Measurements from ENCODE around the gene MDH2.
A peak's percentile ranks its signal among the peaks of the same experiment; 100 is the strongest.
"Not testable (repeated sequence)": the region's sequence is repeated elsewhere in the genome, so short reads cannot be mapped to it uniquely, and the experiment has no call there.

Gene MDH2, protein sequence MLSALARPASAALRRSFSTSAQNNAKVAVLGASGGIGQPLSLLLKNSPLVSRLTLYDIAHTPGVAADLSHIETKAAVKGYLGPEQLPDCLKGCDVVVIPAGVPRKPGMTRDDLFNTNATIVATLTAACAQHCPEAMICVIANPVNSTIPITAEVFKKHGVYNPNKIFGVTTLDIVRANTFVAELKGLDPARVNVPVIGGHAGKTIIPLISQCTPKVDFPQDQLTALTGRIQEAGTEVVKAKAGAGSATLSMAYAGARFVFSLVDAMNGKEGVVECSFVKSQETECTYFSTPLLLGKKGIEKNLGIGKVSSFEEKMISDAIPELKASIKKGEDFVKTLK
- total RNA-seq: 38.8 to 56.5 (median 43.8) reads per million in 4 donors

DNA sequence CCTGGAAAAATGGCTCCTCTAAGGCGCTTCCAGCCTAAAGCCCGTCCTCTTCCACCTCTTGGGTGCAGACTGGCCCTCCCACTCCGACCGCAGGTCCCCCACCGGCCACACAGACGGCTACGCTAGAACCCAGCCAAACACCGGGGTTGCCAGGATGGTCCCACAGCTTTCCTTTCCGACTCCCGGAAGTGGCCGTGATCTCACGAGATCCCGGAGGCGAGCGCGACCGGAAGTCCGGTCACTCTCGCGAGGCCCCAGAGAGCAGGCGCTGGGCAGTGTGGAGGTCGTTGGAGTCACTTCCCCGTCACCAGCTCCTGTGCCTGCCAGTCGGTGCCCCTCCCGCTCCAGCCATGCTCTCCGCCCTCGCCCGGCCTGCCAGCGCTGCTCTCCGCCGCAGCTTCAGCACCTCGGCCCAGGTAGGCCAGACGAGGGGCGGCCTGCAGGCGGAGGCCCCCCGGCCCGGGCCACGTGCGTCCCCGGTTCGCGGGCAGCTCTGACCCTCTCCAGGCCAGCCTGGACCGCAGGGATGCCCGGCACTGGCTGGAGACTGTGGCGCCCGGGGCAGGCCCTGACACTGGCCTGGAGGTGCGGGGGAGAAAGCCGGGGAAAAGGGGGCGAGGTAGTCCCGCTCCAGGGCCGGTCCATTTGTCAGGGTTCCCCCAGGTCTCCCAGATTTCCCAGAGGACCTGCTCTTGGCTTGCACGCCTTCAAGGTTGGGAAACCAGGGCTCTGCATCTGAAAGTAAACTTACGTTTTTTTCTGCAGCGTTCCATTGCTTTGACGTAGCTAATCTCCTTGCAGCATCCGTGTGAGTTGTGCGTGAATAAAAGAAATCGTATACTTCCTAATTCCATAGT lies at the start of gene MDH2, which contains the start of gene STYXL1:
MDH2 (plus strand) TSS at position 296 of the 857 bp plus-strand sequence; CDS start at position 351, 55 bp downstream.
STYXL1 (minus strand) TSS at position 190 of the 857 bp plus-strand sequence. CDS start 17,477 bp downstream, outside the sequence.
- peak; percentile 73 to 94 (median 80) for DNase-seq

DNA sequence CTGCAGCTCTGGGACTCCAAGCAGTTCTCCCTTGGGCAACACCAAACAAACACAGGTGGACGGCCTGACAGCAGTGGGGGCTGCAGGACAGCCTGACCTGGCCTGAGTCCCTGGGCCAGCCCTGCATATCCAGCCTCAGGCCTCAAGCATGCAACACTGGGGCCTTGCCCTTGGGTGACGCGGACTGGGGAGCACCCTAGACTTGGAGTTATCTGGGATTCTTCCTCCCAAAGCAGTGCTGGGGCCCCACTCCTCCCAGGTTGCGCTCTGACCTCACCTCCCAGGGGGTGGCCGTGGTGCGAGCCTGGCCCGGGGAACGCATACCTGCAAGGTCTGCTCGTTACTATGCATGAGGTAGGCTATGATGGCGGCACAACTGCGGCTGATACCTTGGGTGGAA lies 47.3 kb upstream of the MDH2 start:
- DNase-seq: no peak

DNA sequence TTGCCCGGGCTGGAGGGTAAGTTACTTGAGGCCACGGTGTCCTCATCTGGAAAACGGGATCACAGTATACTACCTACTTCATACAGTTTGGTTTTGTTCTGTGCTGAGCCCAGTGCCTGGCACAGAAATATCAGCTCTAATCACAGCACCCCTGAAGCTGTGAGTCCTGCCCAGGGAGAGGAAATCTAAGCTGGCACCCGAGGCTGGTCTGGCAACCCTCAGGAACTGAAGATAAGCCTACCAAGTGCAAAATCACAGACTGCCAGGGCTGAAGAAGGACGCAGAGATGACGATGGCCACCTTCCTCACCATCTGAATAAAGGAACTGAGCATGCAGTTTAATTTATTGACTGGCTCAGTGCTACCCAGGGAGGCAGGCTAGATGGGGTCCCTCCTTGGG lies 45.8 kb upstream of the MDH2 start:
- DNase-seq: no peak

DNA sequence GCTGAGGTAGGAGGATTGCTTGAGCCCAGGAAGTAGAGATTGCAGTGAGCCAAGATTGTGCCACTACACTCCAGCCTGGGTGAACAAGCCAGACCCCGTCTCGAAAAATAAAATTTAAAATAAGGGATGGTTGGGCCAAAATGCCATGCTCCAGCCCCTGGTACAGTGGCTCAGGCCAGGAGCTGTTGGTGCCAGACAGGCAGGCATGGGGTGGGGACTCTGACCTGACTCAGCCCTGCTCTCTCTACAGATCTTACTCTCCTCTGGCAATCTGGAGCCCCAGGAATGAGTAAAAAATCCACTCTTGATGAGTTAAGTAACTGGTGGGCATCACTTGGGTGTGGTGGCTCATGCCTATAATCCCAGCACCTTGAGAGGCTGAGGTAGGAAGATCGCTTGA lies 45.1 kb upstream of the MDH2 start:
- no peak for DNase-seq

DNA sequence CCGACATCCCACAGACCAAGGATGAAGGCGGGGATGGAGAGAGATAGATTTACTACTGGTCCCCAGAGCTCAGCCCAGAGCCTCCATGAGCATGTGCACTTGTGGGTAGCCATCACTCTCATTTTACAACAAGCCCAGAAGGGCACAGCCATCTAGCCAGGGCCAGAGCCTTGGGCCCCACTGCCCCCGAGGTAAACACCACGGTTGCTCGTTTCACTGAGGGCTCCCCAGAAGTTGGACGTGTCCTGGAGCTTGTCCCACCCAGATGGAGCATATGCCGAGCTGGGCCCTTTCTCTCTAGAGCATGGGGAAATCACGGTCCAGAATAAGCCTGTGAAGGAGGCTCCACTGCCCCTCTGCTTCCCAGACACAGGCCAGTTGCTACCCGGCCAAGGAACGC lies 44.6 kb upstream of the MDH2 start:
- DNase-seq: no peak

DNA sequence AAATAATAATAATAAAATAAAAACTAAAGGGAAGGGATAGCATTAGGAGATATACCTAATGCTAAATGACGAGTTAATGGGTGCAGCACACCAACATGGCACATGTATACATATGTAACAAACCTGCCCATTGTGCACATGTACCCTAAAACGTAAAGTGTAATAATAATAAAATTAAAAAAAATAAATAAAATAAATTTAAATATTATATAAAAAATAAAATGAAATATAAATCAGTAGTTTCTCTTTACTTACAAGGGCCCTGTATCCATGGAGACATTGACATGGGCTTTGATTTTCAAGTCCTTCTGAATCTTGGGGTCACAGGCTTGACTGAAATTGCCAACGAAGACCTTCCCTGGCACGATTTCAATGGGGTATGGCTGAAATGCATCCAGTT lies 42.9 kb upstream of the MDH2 start:
- DNase-seq: not testable (repeated sequence)

DNA sequence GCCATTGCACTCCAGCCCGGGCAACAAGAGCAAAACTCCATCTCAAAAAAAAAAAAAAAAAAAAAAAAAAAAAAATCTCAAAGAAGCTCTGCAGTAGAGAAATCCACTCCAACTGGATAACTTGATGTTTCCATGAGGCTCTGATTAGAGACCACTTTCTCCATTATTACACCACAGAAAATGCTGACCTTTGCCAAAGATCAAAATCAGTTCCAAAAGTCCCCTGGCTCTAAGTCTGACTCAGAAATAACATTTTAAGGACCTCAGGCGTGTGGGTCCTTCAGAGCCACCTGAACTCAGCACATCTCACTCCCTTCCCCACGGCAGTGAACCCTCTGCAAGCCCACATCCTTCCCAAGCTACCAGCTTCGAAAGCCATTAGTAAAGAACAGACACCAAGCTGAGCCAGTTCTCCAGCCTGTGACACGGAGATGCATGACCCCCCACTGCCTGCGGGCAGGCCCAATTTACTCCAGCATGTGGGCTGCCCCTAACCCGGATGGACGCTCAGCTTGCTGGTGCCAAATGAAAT lies 39.7 kb upstream of the MDH2 start:
- peak in 1 of 5 donors; percentile 36 for DNase-seq

DNA sequence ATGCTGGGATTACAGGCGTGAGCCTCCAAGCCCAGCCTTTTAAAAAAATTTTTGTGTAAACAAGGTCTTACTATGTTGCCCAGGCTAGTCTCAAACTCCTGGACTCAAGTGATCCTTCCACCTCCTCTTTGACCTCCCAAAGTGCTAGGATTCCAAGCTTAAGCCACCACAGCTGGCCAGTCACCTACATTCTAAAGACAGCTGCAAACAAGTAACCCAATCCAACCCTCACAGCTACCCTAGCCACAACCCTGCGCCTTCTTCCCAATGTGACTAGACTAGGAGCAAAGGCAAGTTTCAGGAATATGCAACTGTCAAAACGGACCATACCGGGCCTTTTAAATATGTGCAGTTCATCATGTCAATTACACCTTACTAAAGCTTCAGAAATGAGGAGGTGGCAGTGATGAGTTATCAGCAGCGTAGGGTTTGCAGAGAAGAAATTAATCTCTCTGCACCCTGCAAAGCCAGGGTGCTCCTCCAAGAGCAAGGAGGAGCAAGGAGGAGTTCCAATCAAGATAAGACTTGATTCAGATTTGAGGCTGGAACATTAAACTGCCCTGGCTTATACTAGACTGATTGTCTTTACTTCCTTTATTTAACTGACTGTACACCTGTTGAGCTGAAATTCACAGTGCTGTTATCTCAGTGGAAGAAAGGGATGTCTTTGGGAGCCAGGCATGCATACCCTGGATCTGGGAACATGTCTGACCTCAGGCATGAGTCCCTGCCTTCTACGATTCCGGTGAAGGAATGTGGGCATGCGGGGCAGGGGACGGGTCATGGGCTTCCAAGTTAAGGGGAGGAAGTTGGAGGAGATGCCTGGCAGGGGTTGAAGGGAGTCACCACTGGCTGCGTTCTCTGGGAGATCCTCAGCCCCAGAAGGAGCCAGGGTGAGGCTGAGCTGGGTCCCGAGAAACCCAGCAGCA lies 38.0 kb upstream of the MDH2 start:
- no peak for DNase-seq

DNA sequence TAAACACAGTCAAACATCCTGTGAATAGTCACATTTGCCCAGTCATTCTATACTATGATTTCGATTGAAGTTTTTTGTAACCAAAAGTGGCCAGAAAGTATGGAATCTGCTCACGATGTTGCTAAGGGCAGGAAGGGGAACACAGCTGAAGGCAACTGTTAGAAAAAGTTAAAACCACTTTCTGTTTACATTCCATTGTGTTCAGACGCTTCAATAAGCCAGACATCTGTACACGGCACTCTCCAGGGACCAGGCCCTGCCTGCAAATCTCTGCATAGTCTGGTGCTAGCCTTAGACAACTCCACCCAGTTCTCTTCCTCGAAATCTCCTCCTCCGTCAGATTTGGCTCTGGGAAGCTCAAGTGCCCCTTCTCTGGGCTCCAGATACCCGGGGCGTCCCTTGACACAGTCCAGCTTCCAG lies 36.5 kb upstream of the MDH2 start:
- no peak for DNase-seq

DNA sequence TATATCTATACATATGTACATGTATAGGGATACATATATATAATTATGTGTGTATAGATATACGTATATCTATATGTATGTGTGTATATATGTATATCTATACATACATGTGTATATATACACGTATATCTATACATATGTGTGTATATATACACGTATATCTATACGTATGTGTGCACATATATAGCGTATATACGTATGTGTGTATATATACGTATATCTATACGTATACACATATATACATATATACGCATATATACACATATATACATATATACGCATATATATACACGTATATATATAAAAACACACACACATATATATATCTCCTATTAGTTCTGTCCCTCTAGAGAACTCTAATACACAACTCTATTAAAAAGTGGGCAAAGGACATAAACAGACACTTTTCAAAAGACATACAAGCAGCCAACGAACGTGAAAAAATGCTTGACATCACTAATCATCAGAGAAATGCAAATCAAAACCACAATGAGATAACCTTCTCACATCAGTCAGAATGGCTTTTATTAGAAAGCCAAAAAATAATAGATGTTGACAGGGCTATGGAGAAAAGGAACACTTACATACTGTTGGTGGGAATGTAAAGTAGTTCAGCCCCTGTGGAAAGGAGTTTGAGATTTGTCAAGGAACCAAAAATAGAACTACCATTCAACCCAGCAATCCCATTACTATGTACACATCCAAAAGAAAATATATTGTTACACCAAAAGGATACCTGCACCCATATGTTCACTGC lies 31.5 kb upstream of the MDH2 start:
- DNase-seq: no peak

DNA sequence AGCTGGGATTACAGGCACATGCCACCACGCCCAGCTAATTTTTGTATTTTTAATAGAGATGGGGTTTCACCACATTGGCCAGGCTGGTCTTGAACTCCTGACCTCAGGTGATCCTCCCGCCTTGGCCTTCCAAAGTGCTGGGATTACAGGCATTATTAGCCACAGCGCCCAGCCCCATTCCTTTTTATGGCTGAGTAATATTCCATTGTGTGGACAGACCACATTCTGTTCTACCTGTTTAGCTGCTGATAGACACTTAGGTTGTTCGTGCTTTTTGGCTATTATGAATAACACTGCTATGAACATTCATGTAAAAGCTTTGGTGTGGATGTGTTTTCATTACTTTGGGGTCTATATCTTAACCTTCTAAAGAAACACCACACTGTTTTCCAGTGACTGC lies 29.4 kb upstream of the MDH2 start:
- DNase-seq: not testable (repeated sequence)

DNA sequence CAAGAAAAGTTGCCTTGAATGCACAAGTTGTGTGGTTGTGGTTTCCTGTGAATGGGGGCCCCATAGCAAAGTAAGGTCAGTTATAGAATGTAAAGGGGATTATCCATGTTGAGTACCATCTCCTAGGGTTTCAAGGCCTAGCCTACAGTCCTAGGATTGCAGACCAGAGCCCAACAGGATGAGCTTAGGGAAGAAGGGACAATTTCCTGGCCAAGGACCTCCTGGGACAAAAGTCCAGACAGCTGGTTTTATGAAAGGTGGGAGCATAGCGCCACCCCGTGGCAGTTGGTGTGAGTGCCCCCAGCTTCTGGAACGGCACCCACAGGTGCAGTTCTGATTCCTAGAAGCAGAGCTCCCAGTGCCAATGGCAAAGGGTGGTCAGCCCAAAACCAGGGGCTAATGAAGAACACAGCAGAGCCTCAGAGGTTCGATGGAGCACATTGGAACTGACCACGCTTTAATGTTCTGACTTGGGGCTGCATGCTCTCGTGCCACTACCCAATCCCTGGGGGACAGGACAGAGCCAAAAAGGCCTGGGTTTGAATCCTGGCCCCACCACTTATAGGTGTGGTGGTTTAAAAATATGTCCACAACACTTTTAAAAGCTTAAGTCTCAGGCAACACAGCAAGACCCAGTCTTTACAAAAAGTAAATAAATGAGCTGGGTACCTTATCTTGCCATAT lies 27.7 kb upstream of the MDH2 start:
- DNase-seq: peak; percentile 33 to 68 (median 54)

DNA sequence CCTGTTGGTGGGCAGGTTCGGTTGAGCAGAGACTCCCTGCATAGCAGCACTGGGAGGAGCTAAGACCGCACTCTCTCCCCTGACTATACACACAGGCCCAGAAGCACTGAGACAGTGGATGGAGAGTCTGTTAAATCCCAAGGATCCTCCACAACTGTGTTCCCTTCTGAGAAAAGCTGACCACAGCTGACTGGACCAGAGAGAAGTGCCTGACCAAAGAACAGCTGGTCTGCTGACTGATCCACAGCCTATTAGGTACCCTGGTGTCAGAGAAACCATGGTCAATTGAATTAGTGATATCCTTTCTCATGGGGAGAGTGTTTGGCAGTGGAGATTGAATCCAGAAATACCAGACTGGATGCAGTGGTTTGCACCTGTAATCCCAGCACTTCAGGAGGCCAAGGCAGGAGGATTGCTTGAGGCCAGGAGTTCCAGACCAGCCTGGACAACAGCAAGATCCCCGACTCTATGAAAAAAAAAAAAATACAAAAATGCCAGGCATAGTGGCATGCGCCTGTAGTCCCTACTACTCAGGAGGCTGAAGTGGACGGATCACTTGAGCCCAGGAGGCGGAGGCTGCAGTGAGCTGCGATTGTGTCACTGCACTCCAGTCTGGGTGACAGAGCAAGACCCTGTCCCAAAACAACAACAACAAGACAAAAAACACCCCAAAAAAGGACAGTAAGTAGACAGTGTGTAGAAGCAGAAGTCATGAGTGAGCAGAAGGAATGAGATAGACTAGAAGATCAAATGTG lies 25.7 kb upstream of the MDH2 start:
- no peak for DNase-seq

DNA sequence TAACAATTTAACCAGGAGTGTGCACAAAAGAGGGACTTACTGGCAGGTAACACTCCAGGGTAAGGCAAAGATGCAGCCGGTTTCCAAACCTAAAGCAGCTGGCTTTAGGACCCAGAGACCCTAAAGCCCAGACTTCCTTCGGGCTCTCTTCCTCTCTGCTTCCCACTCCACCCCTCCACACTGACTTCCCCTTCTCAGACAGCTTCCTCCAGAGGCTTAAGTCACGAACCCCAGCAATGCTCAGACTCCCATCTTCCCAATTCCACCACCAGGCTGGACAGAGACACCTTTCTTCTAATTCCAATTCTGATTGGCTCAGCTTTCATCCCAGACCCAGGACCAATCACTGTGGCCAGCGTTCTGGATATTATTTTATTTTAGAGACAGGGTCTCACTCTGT lies 24.9 kb upstream of the MDH2 start:
- DNase-seq: no peak

DNA sequence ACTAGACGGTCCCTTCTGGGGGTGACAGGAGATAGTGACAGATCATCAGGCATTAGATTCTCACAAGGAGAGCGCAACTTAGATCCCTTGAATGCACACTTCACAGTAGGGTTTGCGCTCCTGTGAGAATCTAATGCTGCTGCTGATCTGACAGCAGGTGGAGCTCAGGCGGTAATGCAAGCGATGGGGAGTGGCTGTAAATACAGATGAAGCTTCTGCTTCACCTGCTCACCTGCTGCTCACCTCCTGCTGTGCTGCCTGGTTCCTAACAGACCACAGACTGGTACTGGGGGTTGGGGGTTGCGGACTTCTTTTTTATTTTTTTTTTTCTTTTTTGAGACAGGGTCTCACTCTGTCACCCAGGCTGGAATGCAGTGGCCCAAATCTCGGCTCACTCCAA lies 18.2 kb upstream of the MDH2 start:
- DNase-seq: not testable (repeated sequence)

DNA sequence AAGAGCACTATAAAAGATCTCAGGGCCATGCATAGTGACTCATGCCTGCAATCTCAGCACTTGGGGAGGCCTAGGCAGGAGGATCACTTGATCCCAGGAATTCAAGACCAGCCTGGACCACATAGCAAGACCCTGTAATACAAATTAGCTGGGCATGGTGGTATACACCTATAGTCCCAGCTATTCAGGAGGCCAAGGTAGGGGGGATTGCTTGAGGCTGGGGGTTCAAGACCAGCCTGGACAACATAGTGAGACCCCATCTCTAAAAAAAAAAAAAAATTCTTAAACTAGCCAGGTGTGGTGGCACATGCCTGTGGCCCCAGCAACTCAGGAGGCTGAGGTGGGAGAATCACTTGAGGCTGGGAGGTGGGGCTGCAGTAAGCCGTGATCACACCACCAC lies 15.9 kb upstream of the MDH2 start:
- DNase-seq: no peak

DNA sequence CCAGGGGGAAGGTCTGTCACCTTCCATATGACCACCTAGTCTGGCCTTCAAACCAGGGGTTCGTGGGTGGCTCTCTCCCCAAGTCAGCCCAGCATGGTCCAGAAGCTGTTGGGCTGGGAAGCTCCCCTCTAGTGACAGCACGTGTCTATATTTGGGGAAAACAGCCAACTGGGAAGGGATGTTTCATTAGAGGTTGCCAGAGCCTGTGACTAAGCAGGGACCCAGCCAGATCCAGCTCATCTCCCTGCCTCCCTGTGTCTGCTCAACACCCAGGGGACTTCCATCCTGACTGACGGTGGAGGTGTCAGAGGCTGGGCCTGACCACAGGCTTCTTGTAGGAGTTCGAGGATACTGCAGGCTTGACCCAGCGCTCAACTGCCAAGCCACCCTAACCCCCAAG lies 10.6 kb upstream of the MDH2 start:
- DNase-seq: no peak

DNA sequence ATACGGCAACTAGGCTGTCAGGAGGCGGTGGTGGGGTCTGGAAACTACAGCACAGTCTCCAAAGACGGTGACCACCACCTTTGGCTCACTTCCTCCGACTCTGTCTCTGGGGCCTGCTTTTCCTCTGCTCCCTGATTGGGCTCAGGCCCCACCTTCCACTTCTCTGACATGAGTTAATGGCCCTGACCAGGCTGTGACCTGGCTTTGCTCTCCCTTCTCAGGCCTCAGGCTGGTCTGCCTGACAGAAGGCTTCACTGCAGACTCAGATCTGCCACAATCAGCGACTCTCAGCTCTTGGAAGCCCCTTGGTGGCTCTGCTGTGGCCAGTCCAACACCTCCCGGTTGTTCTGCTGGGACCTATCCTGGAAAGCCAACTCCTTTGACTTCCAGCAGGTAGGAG lies 7.8 kb upstream of the MDH2 start:
- DNase-seq: no peak

DNA sequence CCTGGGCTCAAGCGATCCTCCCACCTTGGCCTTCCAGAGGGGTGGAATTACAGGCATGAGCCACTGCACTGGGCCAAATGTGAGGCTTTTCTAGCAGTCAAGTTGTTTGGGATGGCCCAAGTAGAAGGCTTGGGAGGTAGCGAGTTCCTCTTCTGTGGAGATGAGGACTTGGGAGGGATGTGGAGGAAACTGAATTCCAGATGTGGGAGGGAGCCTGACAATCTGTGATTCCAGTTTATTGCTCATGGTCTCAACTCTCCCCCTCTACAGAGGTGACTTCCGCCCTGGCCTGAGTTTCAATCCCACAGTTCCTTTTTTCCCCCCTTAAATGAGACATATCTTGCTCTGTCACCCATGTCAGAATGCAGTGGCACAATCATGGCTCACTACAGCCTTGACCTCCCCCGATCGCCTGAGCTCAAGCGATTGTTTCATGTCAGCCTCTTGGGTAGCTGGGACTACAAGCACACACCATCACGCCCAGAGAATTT lies 3.5 kb upstream of the MDH2 start:
- DNase-seq: no peak

DNA sequence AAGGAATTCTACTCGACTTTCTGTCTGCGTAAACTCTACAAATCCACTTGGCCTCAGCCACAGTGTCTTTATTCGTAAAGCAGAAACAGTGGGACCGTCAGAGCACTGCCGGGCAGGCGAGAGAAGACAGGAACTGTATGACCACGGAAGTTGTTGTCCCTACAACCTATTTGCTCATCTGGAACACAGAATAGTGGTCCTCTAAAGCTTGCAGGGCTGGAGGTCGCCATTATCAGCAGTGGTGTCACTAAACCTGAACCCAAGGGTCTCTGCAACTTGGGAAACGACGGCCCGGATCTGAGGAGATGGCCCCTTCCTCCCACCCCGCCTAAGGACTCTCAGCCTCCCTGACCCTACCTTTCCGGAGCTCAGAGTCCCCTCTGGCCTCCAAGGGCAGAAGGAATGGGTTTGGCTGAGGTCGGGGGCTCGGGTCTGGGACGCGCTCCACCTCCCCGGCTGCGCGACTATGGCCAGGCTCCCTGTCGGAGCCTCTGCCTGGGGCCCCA lies 548 bp upstream of the MDH2 start:
- DNase-seq: peak in 1 of 5 donors; percentile 11
